Stomach smooth muscle (tissue), 2 donors: ENCODE data around the gene DHX35.

Source experiments
- H3K27ac ChIP-seq: one replicate; pipeline ENCODE4 v1.7.0; 2013; ENCODE audit warnings: mild to moderate bottlenecking, low read length, inconsistent platforms
- H3K27me3 ChIP-seq, 2 donors: one replicate each; pipeline ENCODE4 v1.7.0; 2013; ENCODE audit warnings: low read length in 2 of 2; ENCODE audit not compliant: insufficient read depth in 2 of 2, control insufficient read depth in 1 of 2
- H3K36me3 ChIP-seq, 2 donors: one replicate each; pipeline ENCODE4 v1.7.0; 2013; ENCODE audit warnings: low read length in 2 of 2; ENCODE audit not compliant: control insufficient read depth in 2 of 2, insufficient read depth in 2 of 2
- H3K4me1 ChIP-seq: one replicate; pipeline ENCODE4 v1.7.0; 2013; ENCODE audit warnings: low read length; ENCODE audit not compliant: control insufficient read depth, insufficient read depth
- H3K4me3 ChIP-seq, 2 donors: one replicate each; pipeline ENCODE4 v1.7.0; 2013; ENCODE audit warnings: low read length in 2 of 2
- H3K9ac ChIP-seq, 2 donors: one replicate each; pipeline ENCODE4 v1.7.0; 2013; ENCODE audit warnings: low read length in 2 of 2, mild to moderate bottlenecking in 1 of 2
- H3K9me3 ChIP-seq, 2 donors: one replicate each; pipeline ENCODE4 v1.7.0; 2013; ENCODE audit warnings: low read length in 2 of 2; ENCODE audit not compliant: control insufficient read depth in 2 of 2
- donor health status: healthy.
- donor health status: Pancreatic carcinoma.

Gene DHX35

GRCh38 chr20:39072132-39072531, 110.0 kb downstream of the DHX35 start:
- no peak overlapping the region for H3K27ac ChIP-seq
- no peaks in the 10 kb centered on the region for H3K4me1 ChIP-seq
- H3K9me3 ChIP-seq = peaks cover 6 to 12% of the 10 kb centered on the region in 2 donors
- H3K9ac ChIP-seq = no peak overlapping the region
- no peak overlapping the region for H3K4me3 ChIP-seq
- peaks cover 16 to 27% of the 10 kb centered on the region in 2 donors for H3K27me3 ChIP-seq
- no peaks in the 10 kb centered on the region for H3K36me3 ChIP-seq

GRCh38 chr20:39072653-39073052, 110.5 kb downstream of the DHX35 start:
- no peak overlapping the region for H3K9ac ChIP-seq
- H3K36me3 ChIP-seq = no peaks in the 10 kb centered on the region
- peaks cover 6 to 12% of the 10 kb centered on the region in 2 donors for H3K9me3 ChIP-seq
- H3K4me3 ChIP-seq = no peak overlapping the region
- no peak overlapping the region for H3K27ac ChIP-seq
- peaks cover 15 to 28% of the 10 kb centered on the region in 2 donors for H3K27me3 ChIP-seq
- H3K4me1 ChIP-seq = no peaks in the 10 kb centered on the region

DNA sequence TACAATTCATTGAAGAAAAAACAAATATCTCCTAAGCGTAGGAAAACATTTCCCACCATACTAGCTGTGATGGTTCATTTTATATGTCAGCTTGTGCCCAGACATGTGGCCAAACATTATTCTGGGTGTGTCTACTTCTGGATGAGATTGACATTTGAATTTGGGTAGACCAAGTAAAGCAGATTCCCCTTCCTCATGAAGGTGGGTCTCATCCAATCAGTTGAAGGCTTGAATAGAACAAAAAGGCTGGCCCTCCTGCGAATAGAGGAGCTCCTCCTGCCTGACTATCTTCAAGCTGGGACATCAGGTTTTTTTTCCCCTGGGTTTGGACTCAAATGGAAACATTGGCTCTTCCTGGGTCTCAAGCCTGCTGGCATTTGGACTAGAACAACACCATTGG, 113.6 kb downstream of the DHX35 start:
- H3K4me3 ChIP-seq = no peak overlapping the region
- H3K9ac ChIP-seq = no peak overlapping the region
- peaks cover 5 to 10% of the 10 kb centered on the region in 2 donors for H3K27me3 ChIP-seq
- H3K36me3 ChIP-seq = no peaks in the 10 kb centered on the region
- H3K27ac ChIP-seq = no peak overlapping the region
- no peaks in the 10 kb centered on the region for H3K4me1 ChIP-seq
- H3K9me3 ChIP-seq = no peaks in the 10 kb centered on the region

DNA sequence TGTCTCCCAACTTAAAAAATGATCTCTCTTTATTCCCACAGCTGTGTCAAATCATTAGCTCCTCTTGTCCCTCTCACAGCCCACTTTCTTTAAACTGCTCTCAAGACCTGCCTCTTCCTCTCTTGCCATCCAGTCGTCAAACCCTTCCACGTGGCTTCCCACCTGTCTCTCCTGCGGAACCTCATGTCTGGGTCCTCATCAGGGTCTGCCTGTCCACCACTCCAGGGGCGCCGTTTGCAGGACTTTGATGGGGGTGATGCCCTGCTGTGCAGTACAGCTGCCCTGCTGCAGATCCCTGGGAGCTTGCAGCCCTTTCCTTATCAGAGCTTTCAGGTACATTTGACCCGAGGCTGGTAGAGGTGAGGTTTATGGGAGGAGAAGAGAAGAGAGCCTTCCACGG, 114.8 kb downstream of the DHX35 start:
- H3K9me3 ChIP-seq = no peaks in the 10 kb centered on the region
- no peak overlapping the region for H3K27ac ChIP-seq
- no peaks in the 10 kb centered on the region for H3K36me3 ChIP-seq
- no peak overlapping the region for H3K9ac ChIP-seq
- peaks cover 2 to 7% of the 10 kb centered on the region in 2 donors for H3K27me3 ChIP-seq
- H3K4me1 ChIP-seq = no peaks in the 10 kb centered on the region
- H3K4me3 ChIP-seq = no peak overlapping the region

- no peak overlapping the region for H3K4me3 ChIP-seq
- H3K4me1 ChIP-seq = no peaks in the 10 kb centered on the region
- no peak overlapping the region for H3K9ac ChIP-seq
- H3K36me3 ChIP-seq = no peaks in the 10 kb centered on the region
- H3K27me3 ChIP-seq = peaks cover 10 to 14% of the 10 kb centered on the region in 2 donors
- no peaks in the 10 kb centered on the region for H3K9me3 ChIP-seq
- no peak overlapping the region for H3K27ac ChIP-seq
Observed at GRCh38 chr20:39080326-39080725, 118.2 kb downstream of the DHX35 start.

GRCh38 chr20:39081255-39081654, 119.1 kb downstream of the DHX35 start:
- peaks cover 10 to 14% of the 10 kb centered on the region in 2 donors for H3K27me3 ChIP-seq
- no peaks in the 10 kb centered on the region for H3K36me3 ChIP-seq

GRCh38 chr20:39082622-39083398, 120.7 kb downstream of the DHX35 start:
- Histone ChIP-seq H3K4me3 (no peak overlapping the region), H3K4me1 (no peaks in the 10 kb centered on the region), H3K9ac (no peak overlapping the region), H3K27me3 (peaks cover 8 to 9% of the 10 kb centered on the region in 2 donors), H3K36me3 (no peaks in the 10 kb centered on the region), H3K27ac (no peak overlapping the region), H3K9me3 (no peaks in the 10 kb centered on the region)

More at GRCh38 chr20:39081255-39081654, 119.1 kb downstream of the DHX35 start:
- Histone ChIP-seq H3K4me3 (no peak overlapping the region), H3K9ac (no peak overlapping the region), H3K27ac (no peak overlapping the region), H3K9me3 (no peaks in the 10 kb centered on the region), H3K4me1 (no peaks in the 10 kb centered on the region)

DNA sequence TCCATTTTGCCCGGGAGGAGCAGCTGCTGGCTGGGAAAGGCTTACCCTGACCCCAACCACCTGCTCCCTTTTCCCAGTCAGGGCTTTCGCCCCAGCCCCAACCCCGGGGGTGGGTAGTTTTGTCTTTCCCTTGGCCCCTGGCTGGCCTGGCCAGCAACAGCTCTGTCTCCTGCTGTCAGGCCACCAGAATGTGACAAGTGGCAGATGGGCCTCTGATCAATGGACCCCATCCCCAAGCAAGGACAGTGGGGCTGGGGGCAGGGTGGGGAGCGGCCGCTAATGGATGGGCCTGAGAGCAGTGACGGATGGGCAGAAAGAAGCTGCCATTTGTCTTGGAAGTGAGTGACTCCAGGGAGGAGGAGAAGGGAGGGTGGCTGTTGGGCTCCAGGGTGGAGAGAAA, 121.6 kb downstream of the DHX35 start:
- no peaks in the 10 kb centered on the region for H3K36me3 ChIP-seq
- no peak overlapping the region for H3K27ac ChIP-seq
- peaks cover 7 to 9% of the 10 kb centered on the region in 2 donors for H3K27me3 ChIP-seq
- no peaks in the 10 kb centered on the region for H3K9me3 ChIP-seq
- H3K4me1 ChIP-seq = no peaks in the 10 kb centered on the region
- no peak overlapping the region for H3K9ac ChIP-seq
- no peak overlapping the region for H3K4me3 ChIP-seq

- no peaks in the 10 kb centered on the region for H3K9me3 ChIP-seq
- H3K36me3 ChIP-seq = no peaks in the 10 kb centered on the region
- H3K9ac ChIP-seq = no peak overlapping the region
- peaks cover 0 to 5% of the 10 kb centered on the region in 2 donors for H3K27me3 ChIP-seq
- H3K4me3 ChIP-seq = no peak overlapping the region
- no peak overlapping the region for H3K27ac ChIP-seq
- H3K4me1 ChIP-seq = no peaks in the 10 kb centered on the region
Observed at GRCh38 chr20:39089029-39089428, 126.9 kb downstream of the DHX35 start.
